Stomach (tissue), 4 donors: ENCODE results near the gene RPL7A.

Experiments used
- EP300 ChIP-seq: sonication (generic); formaldehyde crosslinking; IDR thresholded peaks from one replicate; pipeline ENCODE4 v1.6.1; 2017; ENCODE audit warnings: antibody characterized with exemption
- POLR2A ChIP-seq, 4 donors: fragments of 450-650 bp; IDR thresholded peaks; one replicate each; pipeline ENCODE4 v1.6.1; 2016; ENCODE audit warnings: antibody characterized with exemption in 4 of 4, control low read depth in 2 of 4, mild to moderate bottlenecking in 1 of 4, moderate library complexity in 1 of 4
- TF ChIP-seq, protein P1 (sequence below), 7 experiments: fragments of 450-650 bp in 4 of 7; fragments of 200-600 bp in 3 of 7; sonication (generic) in 3 of 7; IDR thresholded peaks; one replicate each; pipeline ENCODE4 v1.5.1; 2016 to 2019; ENCODE audit warnings: antibody characterized with exemption in 7 of 7, control low read depth in 2 of 7, mild to moderate bottlenecking in 1 of 7

DNA sequence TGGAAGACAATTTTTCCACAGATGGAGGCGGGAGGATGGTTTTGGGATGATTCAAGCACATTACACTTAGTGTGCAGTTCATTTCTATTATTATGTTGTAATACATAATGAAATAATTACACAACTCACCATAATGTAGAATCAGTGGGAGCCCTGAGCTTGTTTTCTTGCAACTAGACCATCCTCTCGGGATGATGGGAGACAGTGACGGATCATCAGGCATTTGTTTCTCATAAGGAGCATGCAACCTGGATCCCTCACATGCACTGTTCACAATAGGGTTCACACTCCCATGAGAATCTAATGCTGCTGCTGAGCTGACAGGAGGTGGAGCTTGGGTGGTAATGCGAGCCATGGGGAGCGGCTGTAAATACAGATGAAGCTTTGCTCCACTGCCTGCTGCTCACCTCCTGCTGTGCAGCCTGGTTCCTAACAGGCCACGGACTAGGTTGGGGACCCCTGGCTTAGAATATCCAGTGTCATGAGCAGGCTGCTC is 29.8 kb downstream of the RPL7A start:
- TF ChIP-seq, protein P1, sequence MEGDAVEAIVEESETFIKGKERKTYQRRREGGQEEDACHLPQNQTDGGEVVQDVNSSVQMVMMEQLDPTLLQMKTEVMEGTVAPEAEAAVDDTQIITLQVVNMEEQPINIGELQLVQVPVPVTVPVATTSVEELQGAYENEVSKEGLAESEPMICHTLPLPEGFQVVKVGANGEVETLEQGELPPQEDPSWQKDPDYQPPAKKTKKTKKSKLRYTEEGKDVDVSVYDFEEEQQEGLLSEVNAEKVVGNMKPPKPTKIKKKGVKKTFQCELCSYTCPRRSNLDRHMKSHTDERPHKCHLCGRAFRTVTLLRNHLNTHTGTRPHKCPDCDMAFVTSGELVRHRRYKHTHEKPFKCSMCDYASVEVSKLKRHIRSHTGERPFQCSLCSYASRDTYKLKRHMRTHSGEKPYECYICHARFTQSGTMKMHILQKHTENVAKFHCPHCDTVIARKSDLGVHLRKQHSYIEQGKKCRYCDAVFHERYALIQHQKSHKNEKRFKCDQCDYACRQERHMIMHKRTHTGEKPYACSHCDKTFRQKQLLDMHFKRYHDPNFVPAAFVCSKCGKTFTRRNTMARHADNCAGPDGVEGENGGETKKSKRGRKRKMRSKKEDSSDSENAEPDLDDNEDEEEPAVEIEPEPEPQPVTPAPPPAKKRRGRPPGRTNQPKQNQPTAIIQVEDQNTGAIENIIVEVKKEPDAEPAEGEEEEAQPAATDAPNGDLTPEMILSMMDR (IDR thresholded peaks at IDR 0.05), result no peak
- TF ChIP-seq POLR2A (IDR thresholded peaks at IDR 0.05) (no peak), EP300 (no peak)
